GM19238 (cell line): ENCODE data around the gene SETD3.

Source experiments
- DNase-seq: peaks from one replicate; pipeline ENCODE4 v3.0.0; 2011; ENCODE audit warnings: low spot score; ENCODE audit not compliant: insufficient read length

Gene SETD3

GRCh38 chr14:99497894-99498293, 17.2 kb upstream of the SETD3 start:
- DNase-seq, result no peak

GRCh38 chr14:99497341-99497740, 16.7 kb upstream of the SETD3 start:
- no peak for DNase-seq

- no peak for DNase-seq
Measured at GRCh38 chr14:99484106-99484505, 3.4 kb upstream of the SETD3 start.

- no peak for DNase-seq
Measured at GRCh38 chr14:99481745-99482099, 1.1 kb upstream of the SETD3 start.

- DNase-seq, result peak; percentile 97
Measured at GRCh38 chr14:99480917-99481744, 472 bp upstream of the SETD3 start, which contains the start of gene CCNK. Gene CCNK, plus strand, starts transcription at chr14:99481409. Its CDS starts 11,269 bp downstream, at chr14:99492678.

- DNase-seq, result no peak
Measured at GRCh38 chr14:99479160-99479905, 1.3 kb downstream of the SETD3 start.

- no peak for DNase-seq
Measured at GRCh38 chr14:99478128-99478527, 2.5 kb downstream of the SETD3 start.

- no peak for DNase-seq
Measured at GRCh38 chr14:99476864-99477263, 3.8 kb downstream of the SETD3 start.

- DNase-seq, result no peak
Measured at GRCh38 chr14:99475660-99476059, 5.0 kb downstream of the SETD3 start.

GRCh38 chr14:99475179-99475578, 5.5 kb downstream of the SETD3 start:
- no peak for DNase-seq

- no peak for DNase-seq
Measured at GRCh38 chr14:99473458-99473857, 7.2 kb downstream of the SETD3 start.

GRCh38 chr14:99472937-99473336, 7.7 kb downstream of the SETD3 start:
- no peak for DNase-seq

- no peak for DNase-seq
Measured at GRCh38 chr14:99471731-99472130, 8.9 kb downstream of the SETD3 start.

GRCh38 chr14:99468836-99469592, 11.6 kb downstream of the SETD3 start:
- no peak for DNase-seq

GRCh38 chr14:99468081-99468480, 12.6 kb downstream of the SETD3 start:
- DNase-seq, result no peak

- no peak for DNase-seq
Measured at GRCh38 chr14:99467336-99468078, 13.2 kb downstream of the SETD3 start.

- no peak for DNase-seq
Measured at GRCh38 chr14:99466758-99467157, 13.9 kb downstream of the SETD3 start.

- DNase-seq, result no peak
Measured at GRCh38 chr14:99465288-99465687, 15.4 kb downstream of the SETD3 start.

- DNase-seq, result no peak
Measured at GRCh38 chr14:99463974-99464373, 16.7 kb downstream of the SETD3 start.

- no peak for DNase-seq
Measured at GRCh38 chr14:99462210-99462609, 18.4 kb downstream of the SETD3 start.

GRCh38 chr14:99461411-99462085, 19.1 kb downstream of the SETD3 start:
- no peak for DNase-seq
